Measurements from ENCODE around the gene FCRL5. TPM values are rescaled to one million over a fixed set of nuclear protein-coding genes. Genes with fewer than 3 reads are reported as not detected.

Gene FCRL5
- total RNA-seq, 1 experiment from 2014 or later: not detected

- in situ Hi-C loops (cut with HindIII; ENCODE audit: low sequenced_read_pairs): no loop called here
- DNase-seq (ENCODE audit: low spot score): no peak
Observed at GRCh38 chr1:157466011-157466410, 86.3 kb downstream of the FCRL5 start.

Other genes starting within 250 kb of the FCRL5 start
- gene FCRL4, start 45.6 kb upstream of the FCRL5 start, total RNA-seq (2014; rRNA removed; shearing (Covaris generic)): not detected in 2 replicates
- gene FCRL3, start 148.3 kb upstream of the FCRL5 start, total RNA-seq (2014; rRNA removed; shearing (Covaris generic)): not detected in 2 replicates
- gene FCRL2, start 224.6 kb upstream of the FCRL5 start, total RNA-seq (2014; rRNA removed; shearing (Covaris generic)): not detected in 2 replicates